ENCODE data around the gene PM20D1. TPM values are rescaled to one million over a fixed set of nuclear protein-coding genes. Genes with fewer than 3 reads are reported as not detected.
"Not testable (repeated sequence)": the region's sequence is repeated elsewhere in the genome, so short reads cannot be mapped to it uniquely, and the experiment has no call there.

PM20D1 gene, protein sequence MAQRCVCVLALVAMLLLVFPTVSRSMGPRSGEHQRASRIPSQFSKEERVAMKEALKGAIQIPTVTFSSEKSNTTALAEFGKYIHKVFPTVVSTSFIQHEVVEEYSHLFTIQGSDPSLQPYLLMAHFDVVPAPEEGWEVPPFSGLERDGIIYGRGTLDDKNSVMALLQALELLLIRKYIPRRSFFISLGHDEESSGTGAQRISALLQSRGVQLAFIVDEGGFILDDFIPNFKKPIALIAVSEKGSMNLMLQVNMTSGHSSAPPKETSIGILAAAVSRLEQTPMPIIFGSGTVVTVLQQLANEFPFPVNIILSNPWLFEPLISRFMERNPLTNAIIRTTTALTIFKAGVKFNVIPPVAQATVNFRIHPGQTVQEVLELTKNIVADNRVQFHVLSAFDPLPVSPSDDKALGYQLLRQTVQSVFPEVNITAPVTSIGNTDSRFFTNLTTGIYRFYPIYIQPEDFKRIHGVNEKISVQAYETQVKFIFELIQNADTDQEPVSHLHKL
- total RNA-seq = 0.29 and 0.39 TPM in 2 replicates

GRCh38 chr1:205849619-205850355 lies at the start of gene PM20D1:
Gene PM20D1 (minus strand): TSS chr1:205850132. CDS start chr1:205850072, 60 bp downstream.
- H3K4me3 Mint-ChIP-seq = peak within 1 kb of the TSS; percentile 89
- peak within 1 kb of the TSS; percentile 85 for H3K27ac Mint-ChIP-seq
- peaks cover 5% of the 10 kb centered on the region for H3K9me3 Mint-ChIP-seq
- H3K36me3 Mint-ChIP-seq (ENCODE audit: low read depth) = no peaks in the 10 kb centered on the region
- intact Hi-C loops (cut with micrococcal nuclease) = loop anchor here (1.0 to 5.0 kb wide), 2 partner anchors 36 to 97 kb away; partner anchors contain the start of genes NUCKS1 and SLC41A1
- H3K27me3 Mint-ChIP-seq (ENCODE audit: insufficient read depth) = peaks cover 8% of the 10 kb centered on the region
- peak; percentile 86 for DNase-seq (ENCODE audit: low spot score)
- H3K4me1 Mint-ChIP-seq (ENCODE audit: low read depth) = peaks cover 23% of the 10 kb centered on the region

GRCh38 chr1:205896351-205896750 lies 46.4 kb upstream of the PM20D1 start:
- DNase-seq (ENCODE audit: low spot score) = no peak
- no peaks in the 10 kb centered on the region for H3K36me3 Mint-ChIP-seq (ENCODE audit: low read depth)
- H3K9me3 Mint-ChIP-seq = peaks cover 27% of the 10 kb centered on the region
- H3K4me1 Mint-ChIP-seq (ENCODE audit: low read depth) = no peaks in the 10 kb centered on the region
- no peak overlapping the region for H3K27ac Mint-ChIP-seq
- intact Hi-C loops (cut with micrococcal nuclease) = no loop called here
- H3K27me3 Mint-ChIP-seq (ENCODE audit: insufficient read depth) = peaks cover 29% of the 10 kb centered on the region
- no peak overlapping the region for H3K4me3 Mint-ChIP-seq

DNA sequence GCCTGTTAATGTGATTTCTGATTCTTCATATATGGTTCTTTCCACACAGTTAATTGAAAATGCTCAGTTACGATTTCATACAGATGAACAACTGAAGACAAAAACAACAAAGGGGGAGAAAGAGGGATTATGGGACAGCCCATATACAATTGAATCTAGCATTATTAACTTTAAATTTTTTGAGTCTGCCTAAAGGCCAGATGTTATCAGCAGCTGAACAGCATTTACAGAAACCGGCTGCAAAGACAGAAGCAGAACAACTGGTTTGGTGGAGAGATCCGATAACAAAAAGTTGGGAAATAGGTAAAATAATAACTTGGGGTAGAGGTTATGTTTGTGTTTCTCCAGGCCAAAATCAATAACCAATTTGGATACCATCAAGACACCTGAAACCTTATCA lies 44.2 kb upstream of the PM20D1 start:
- DNase-seq (ENCODE audit: low spot score); H3K36me3 Mint-ChIP-seq (ENCODE audit: low read depth); H3K4me1 Mint-ChIP-seq (ENCODE audit: low read depth); H3K4me3 Mint-ChIP-seq; intact Hi-C loops (cut with micrococcal nuclease); H3K27ac Mint-ChIP-seq: not testable (repeated sequence)
- Mint-ChIP-seq H3K27me3 (ENCODE audit: insufficient read depth) (peaks cover 20% of the 10 kb centered on the region), H3K9me3 (peaks cover 33% of the 10 kb centered on the region)

DNA sequence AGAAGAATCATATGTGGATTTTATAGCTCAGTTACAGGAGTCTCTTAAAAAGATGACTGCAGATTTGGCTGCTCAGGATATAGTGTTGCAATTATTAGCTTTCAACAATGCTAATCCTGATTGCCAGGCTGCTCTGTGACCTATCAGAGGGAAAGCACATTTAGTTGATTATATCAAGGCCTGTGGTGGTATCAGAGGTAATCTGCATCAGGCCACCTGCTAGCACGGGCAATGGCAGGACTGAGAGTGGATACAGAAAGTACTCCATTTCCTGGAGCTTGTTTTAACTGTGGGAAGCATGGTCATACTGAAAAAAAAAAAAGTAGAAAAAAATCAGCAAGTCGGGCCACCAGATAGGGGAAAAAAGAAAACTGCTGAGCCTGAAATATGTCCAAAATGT lies 42.2 kb upstream of the PM20D1 start:
- Mint-ChIP-seq H3K4me1 (ENCODE audit: low read depth) (peaks cover 12% of the 10 kb centered on the region), H3K9me3 (peaks cover 33% of the 10 kb centered on the region), H3K27me3 (ENCODE audit: insufficient read depth) (peaks cover 18% of the 10 kb centered on the region)
- H3K4me3 Mint-ChIP-seq; intact Hi-C loops (cut with micrococcal nuclease); H3K36me3 Mint-ChIP-seq (ENCODE audit: low read depth); H3K27ac Mint-ChIP-seq; DNase-seq (ENCODE audit: low spot score): not testable (repeated sequence)

GRCh38 chr1:205891481-205891880 lies 41.5 kb upstream of the PM20D1 start:
- intact Hi-C loops (cut with micrococcal nuclease); H3K27ac Mint-ChIP-seq; H3K36me3 Mint-ChIP-seq (ENCODE audit: low read depth); H3K4me3 Mint-ChIP-seq; DNase-seq (ENCODE audit: low spot score): not testable (repeated sequence)
- peaks cover 29% of the 10 kb centered on the region for H3K9me3 Mint-ChIP-seq
- H3K4me1 Mint-ChIP-seq (ENCODE audit: low read depth) = peaks cover 12% of the 10 kb centered on the region
- H3K27me3 Mint-ChIP-seq (ENCODE audit: insufficient read depth) = peaks cover 17% of the 10 kb centered on the region

GRCh38 chr1:205890631-205891030 lies 40.7 kb upstream of the PM20D1 start:
- Mint-ChIP-seq H3K4me1 (ENCODE audit: low read depth) (peaks cover 12% of the 10 kb centered on the region), H3K27me3 (ENCODE audit: insufficient read depth) (peaks cover 14% of the 10 kb centered on the region), H3K9me3 (peaks cover 21% of the 10 kb centered on the region)
- H3K4me3 Mint-ChIP-seq; H3K27ac Mint-ChIP-seq; H3K36me3 Mint-ChIP-seq (ENCODE audit: low read depth); intact Hi-C loops (cut with micrococcal nuclease); DNase-seq (ENCODE audit: low spot score): not testable (repeated sequence)

- peaks cover 12% of the 10 kb centered on the region for H3K4me1 Mint-ChIP-seq (ENCODE audit: low read depth)
- H3K27me3 Mint-ChIP-seq (ENCODE audit: insufficient read depth); H3K4me3 Mint-ChIP-seq; DNase-seq (ENCODE audit: low spot score); intact Hi-C loops (cut with micrococcal nuclease); H3K36me3 Mint-ChIP-seq (ENCODE audit: low read depth); H3K27ac Mint-ChIP-seq: not testable (repeated sequence)
- H3K9me3 Mint-ChIP-seq = peaks cover 11% of the 10 kb centered on the region
Measured at GRCh38 chr1:205889706-205890105, 39.8 kb upstream of the PM20D1 start.

GRCh38 chr1:205889006-205889405 lies 39.1 kb upstream of the PM20D1 start:
- DNase-seq (ENCODE audit: low spot score); intact Hi-C loops (cut with micrococcal nuclease); H3K27me3 Mint-ChIP-seq (ENCODE audit: insufficient read depth); H3K4me3 Mint-ChIP-seq; H3K27ac Mint-ChIP-seq; H3K9me3 Mint-ChIP-seq; H3K36me3 Mint-ChIP-seq (ENCODE audit: low read depth): not testable (repeated sequence)
- peaks cover 12% of the 10 kb centered on the region for H3K4me1 Mint-ChIP-seq (ENCODE audit: low read depth)

GRCh38 chr1:205883792-205884191 lies 33.9 kb upstream of the PM20D1 start:
- DNase-seq (ENCODE audit: low spot score) = no peak
- peaks cover 21% of the 10 kb centered on the region for H3K27me3 Mint-ChIP-seq (ENCODE audit: insufficient read depth)
- H3K27ac Mint-ChIP-seq = no peak overlapping the region
- H3K36me3 Mint-ChIP-seq (ENCODE audit: low read depth) = no peaks in the 10 kb centered on the region
- H3K4me3 Mint-ChIP-seq = no peak overlapping the region
- intact Hi-C loops (cut with micrococcal nuclease) = no loop called here
- H3K9me3 Mint-ChIP-seq = peaks cover 4% of the 10 kb centered on the region
- peaks cover 3% of the 10 kb centered on the region for H3K4me1 Mint-ChIP-seq (ENCODE audit: low read depth)

GRCh38 chr1:205880923-205881322 lies 31.0 kb upstream of the PM20D1 start:
- peaks cover 14% of the 10 kb centered on the region for H3K9me3 Mint-ChIP-seq
- H3K27me3 Mint-ChIP-seq (ENCODE audit: insufficient read depth) = peaks cover 34% of the 10 kb centered on the region
- no peaks in the 10 kb centered on the region for H3K4me1 Mint-ChIP-seq (ENCODE audit: low read depth)
- intact Hi-C loops (cut with micrococcal nuclease) = no loop called here
- no peak for DNase-seq (ENCODE audit: low spot score)
- H3K36me3 Mint-ChIP-seq (ENCODE audit: low read depth) = no peaks in the 10 kb centered on the region
- H3K27ac Mint-ChIP-seq = no peak overlapping the region
- H3K4me3 Mint-ChIP-seq = no peak overlapping the region

GRCh38 chr1:205879974-205880373 lies 30.0 kb upstream of the PM20D1 start:
- no peak for DNase-seq (ENCODE audit: low spot score)
- Mint-ChIP-seq H3K36me3 (ENCODE audit: low read depth) (no peaks in the 10 kb centered on the region), H3K27me3 (ENCODE audit: insufficient read depth) (peaks cover 34% of the 10 kb centered on the region), H3K27ac (no peak overlapping the region), H3K4me3 (no peak overlapping the region), H3K9me3 (peaks cover 14% of the 10 kb centered on the region), H3K4me1 (ENCODE audit: low read depth) (no peaks in the 10 kb centered on the region)
- intact Hi-C loops (cut with micrococcal nuclease) = no loop called here

DNA sequence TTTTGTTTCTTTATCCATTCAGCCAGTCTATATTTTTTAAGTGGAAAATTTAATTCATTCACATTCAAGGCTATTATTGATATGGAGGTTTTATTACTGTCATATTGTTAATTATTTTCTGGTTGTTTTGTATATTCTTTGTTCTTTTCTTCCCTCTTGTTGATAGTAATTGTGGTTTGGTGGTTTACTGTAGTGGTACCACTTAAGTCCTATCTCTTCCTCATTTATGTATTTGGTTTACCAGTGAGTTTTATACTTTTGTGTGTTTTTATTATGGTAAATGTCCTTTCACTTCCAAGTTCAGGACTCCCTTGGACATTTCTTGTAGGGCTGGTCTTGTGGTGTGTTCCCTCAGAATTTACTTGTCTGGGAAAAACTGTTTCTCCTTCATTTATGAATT lies 28.1 kb upstream of the PM20D1 start:
- Mint-ChIP-seq H3K4me1 (ENCODE audit: low read depth) (no peaks in the 10 kb centered on the region), H3K36me3 (ENCODE audit: low read depth) (no peaks in the 10 kb centered on the region), H3K9me3 (peaks cover 14% of the 10 kb centered on the region), H3K27ac (no peak overlapping the region), H3K4me3 (no peak overlapping the region), H3K27me3 (ENCODE audit: insufficient read depth) (peaks cover 32% of the 10 kb centered on the region)
- intact Hi-C loops (cut with micrococcal nuclease) = no loop called here
- DNase-seq (ENCODE audit: low spot score) = no peak

GRCh38 chr1:205873148-205873547 lies 23.2 kb upstream of the PM20D1 start:
- H3K36me3 Mint-ChIP-seq (ENCODE audit: low read depth); H3K4me1 Mint-ChIP-seq (ENCODE audit: low read depth); H3K27ac Mint-ChIP-seq; DNase-seq (ENCODE audit: low spot score); intact Hi-C loops (cut with micrococcal nuclease); H3K9me3 Mint-ChIP-seq; H3K4me3 Mint-ChIP-seq: not testable (repeated sequence)
- peaks cover 17% of the 10 kb centered on the region for H3K27me3 Mint-ChIP-seq (ENCODE audit: insufficient read depth)
